Mucosa of rectum (tissue), 2 donors: Measurements from ENCODE around the gene OR2J2.
"Not testable (repeated sequence)": the region's sequence is repeated elsewhere in the genome, so short reads cannot be mapped to it uniquely, and the experiment has no call there.

ENCODE experiments used
- H3K27ac ChIP-seq, 2 donors: one replicate each; pipeline ENCODE4 v1.7.0; 2013; ENCODE audit warnings: inconsistent platforms in 2 of 2, low read depth in 2 of 2, low read length in 2 of 2
- H3K27me3 ChIP-seq, 2 donors: one replicate each; pipeline ENCODE4 v1.7.0; 2013; ENCODE audit warnings: low read length in 2 of 2; ENCODE audit not compliant: control insufficient read depth in 2 of 2, insufficient read depth in 2 of 2
- H3K36me3 ChIP-seq, 2 donors: one replicate each; pipeline ENCODE4 v1.7.0; 2013; ENCODE audit warnings: low read length in 2 of 2; ENCODE audit not compliant: control insufficient read depth in 2 of 2, insufficient read depth in 2 of 2
- H3K4me1 ChIP-seq, 2 donors: one replicate each; pipeline ENCODE4 v1.7.0; 2013; ENCODE audit warnings: low read length in 2 of 2, mild to moderate bottlenecking in 1 of 2; ENCODE audit not compliant: control insufficient read depth in 2 of 2, insufficient read depth in 2 of 2
- H3K4me3 ChIP-seq, 2 donors: one replicate each; pipeline ENCODE4 v1.7.0; 2013; ENCODE audit warnings: low read length in 2 of 2
- H3K9ac ChIP-seq, 2 donors: one replicate each; pipeline ENCODE4 v1.7.0; 2013; ENCODE audit warnings: low read length in 2 of 2, low read depth in 1 of 2, mild to moderate bottlenecking in 1 of 2
- H3K9me3 ChIP-seq, 2 donors: one replicate each; pipeline ENCODE4 v1.7.0; 2013; ENCODE audit warnings: low read length in 2 of 2; ENCODE audit not compliant: control insufficient read depth in 2 of 2
- donor health status: healthy.
- donor health status: Normal muscosa, but diverticular disease.

The OR2J2 gene

DNA sequence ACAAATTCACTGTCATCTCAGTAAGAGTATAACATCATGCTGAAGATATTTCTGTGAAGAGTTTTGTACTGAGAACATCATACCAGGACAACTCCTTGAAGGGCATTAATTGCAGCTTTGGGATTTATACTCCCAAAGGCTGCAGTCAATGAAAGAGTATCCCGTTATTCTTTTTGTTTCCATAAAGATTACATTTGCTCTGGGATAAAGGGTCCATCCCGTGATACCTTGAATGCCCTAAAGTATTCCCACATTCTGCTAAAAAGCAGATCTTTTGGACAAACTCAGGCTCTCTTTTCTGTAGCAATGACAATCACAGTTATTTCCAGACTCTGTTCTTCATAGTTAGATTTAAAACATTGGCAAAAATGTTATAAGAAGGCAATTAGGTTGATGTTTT lies at the start of gene OR2J2:
Gene OR2J2 (plus strand): TSS at position 301 of the 400 bp plus-strand sequence. CDS start 2,729 bp downstream, outside the sequence.
- not testable (repeated sequence) for H3K4me3 ChIP-seq, H3K27me3 ChIP-seq, H3K9me3 ChIP-seq, H3K36me3 ChIP-seq, H3K27ac ChIP-seq, H3K4me1 ChIP-seq, H3K9ac ChIP-seq

DNA sequence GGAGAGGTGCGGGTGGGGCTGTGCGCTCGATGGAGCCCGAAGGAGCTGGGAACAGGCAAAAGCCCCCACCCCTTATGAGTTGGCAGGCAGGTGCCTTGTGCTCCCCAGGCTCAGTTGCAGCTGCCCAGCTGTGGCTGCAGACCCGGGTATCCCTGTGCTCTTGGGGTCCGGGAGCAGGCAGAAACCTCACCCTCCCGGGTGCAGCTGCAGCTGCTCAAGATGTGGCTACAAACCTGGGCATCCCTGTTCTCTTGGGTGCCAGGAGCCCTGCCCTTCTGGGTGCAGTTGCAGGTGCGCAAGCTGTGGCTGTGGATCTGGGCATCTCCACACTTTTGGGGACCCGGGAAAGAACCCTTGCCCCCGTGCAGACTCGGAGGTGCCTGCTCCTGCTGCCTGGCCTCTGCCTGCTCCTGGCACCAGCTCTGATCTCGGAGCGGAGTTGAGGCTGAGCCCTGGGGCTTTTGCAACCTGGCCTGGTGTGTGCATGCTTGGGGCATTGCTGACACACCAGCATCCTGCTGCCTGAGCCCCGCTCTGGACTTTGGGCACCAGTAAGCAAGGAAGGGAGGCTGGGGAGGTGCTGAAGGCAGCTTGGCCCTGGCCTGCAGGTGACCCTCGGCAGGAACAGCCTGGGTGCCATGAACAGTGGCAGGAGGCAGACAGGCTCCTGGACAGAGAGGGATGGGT lies 41.2 kb upstream of the OR2J2 start:
- no peak overlapping the region for H3K27ac ChIP-seq
- H3K4me3 ChIP-seq: no peak overlapping the region
- H3K9ac ChIP-seq: no peak overlapping the region
- H3K27me3 ChIP-seq: peaks cover 0 to 5% of the 10 kb centered on the region in 2 donors
- H3K36me3 ChIP-seq: no peaks in the 10 kb centered on the region
- H3K4me1 ChIP-seq: no peaks in the 10 kb centered on the region
- H3K9me3 ChIP-seq: no peaks in the 10 kb centered on the region

DNA sequence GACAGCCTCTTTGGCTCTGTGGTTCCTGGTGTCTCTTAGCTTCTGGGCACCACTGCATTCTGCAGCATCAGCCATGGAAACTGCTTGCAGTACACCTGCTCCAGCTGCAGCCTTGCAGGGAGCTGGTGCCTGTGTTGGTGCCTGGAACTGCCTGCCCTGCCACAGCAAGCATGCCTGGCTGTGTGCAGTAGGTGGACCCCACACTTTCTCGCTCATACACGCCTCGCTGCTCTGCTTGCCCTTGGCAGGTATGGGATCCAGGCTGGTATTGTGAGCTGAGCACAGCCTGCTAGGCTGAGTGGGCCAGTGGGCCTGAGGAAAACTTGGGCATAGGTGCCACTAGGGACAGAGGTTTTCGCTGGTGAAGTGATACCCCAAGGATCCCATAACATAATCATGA lies 40.1 kb upstream of the OR2J2 start:
- H3K9ac ChIP-seq: no peak overlapping the region
- no peak overlapping the region for H3K27ac ChIP-seq
- no peaks in the 10 kb centered on the region for H3K4me1 ChIP-seq
- no peaks in the 10 kb centered on the region for H3K9me3 ChIP-seq
- H3K27me3 ChIP-seq: peaks cover 0 to 5% of the 10 kb centered on the region in 2 donors
- H3K36me3 ChIP-seq: no peaks in the 10 kb centered on the region
- H3K4me3 ChIP-seq: no peak overlapping the region

- no peak overlapping the region for H3K27ac ChIP-seq
- H3K4me3 ChIP-seq: no peak overlapping the region
- no peaks in the 10 kb centered on the region for H3K4me1 ChIP-seq
- H3K36me3 ChIP-seq: no peaks in the 10 kb centered on the region
- H3K9ac ChIP-seq: no peak overlapping the region
- peaks cover 0 to 5% of the 10 kb centered on the region in 2 donors for H3K27me3 ChIP-seq
- H3K9me3 ChIP-seq: no peaks in the 10 kb centered on the region
Observed at GRCh38 chr6:29131691-29132090, 39.0 kb upstream of the OR2J2 start.

DNA sequence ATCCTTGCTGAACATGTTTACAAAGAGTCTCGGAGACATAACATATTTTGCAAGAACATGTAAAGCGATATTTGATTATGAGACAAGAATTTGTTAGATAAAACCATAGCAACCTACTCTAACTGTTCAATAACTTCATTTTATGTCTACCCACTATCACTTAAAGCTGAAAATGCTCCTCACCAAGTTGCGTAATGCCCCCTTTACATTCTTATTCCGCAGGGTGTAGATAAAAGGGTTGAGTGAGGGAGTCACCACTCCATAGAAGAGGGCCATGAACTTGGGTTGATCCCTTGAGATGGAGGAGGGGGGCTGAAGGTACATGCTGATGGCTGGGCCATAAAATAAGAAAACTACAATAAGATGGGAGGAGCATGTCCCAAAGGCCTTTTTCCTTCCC lies 33.0 kb upstream of the OR2J2 start:
- Histone ChIP-seq H3K4me1 (no peaks in the 10 kb centered on the region), H3K27ac (no peak overlapping the region), H3K9ac (no peak overlapping the region), H3K9me3 (no peaks in the 10 kb centered on the region), H3K36me3 (no peaks in the 10 kb centered on the region), H3K4me3 (no peak overlapping the region), H3K27me3 (no peaks in the 10 kb centered on the region)

- Histone ChIP-seq H3K27me3 (no peaks in the 10 kb centered on the region), H3K36me3 (no peaks in the 10 kb centered on the region), H3K9ac (no peak overlapping the region), H3K4me3 (no peak overlapping the region), H3K9me3 (no peaks in the 10 kb centered on the region), H3K27ac (no peak overlapping the region), H3K4me1 (no peaks in the 10 kb centered on the region)
Observed at GRCh38 chr6:29141606-29142005, 29.1 kb upstream of the OR2J2 start.

DNA sequence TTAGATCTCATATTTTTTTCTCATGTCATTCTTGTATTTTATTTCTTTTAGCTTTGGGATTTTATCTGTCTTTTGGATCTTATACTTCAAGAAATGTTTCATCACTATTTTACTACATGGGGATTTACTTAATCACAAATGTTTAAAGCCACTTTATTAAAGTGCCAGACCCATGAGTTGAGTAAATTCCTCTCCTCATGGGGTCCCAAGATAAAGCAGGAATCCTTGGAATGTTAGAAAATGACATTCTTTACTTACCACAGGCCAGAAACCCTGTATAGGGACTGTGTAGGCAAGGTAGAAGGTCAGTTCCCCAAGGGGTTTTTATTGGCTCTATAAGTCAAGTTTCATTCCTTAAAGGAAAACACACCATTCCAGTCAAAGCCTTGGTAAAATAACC lies 28.4 kb upstream of the OR2J2 start:
- H3K9me3 ChIP-seq: no peaks in the 10 kb centered on the region
- H3K27me3 ChIP-seq: no peaks in the 10 kb centered on the region
- H3K4me1 ChIP-seq: no peaks in the 10 kb centered on the region
- H3K9ac ChIP-seq: no peak overlapping the region
- no peak overlapping the region for H3K4me3 ChIP-seq
- no peak overlapping the region for H3K27ac ChIP-seq
- no peaks in the 10 kb centered on the region for H3K36me3 ChIP-seq

- Histone ChIP-seq H3K36me3 (no peaks in the 10 kb centered on the region), H3K4me3 (no peak overlapping the region), H3K9ac (no peak overlapping the region), H3K4me1 (no peaks in the 10 kb centered on the region), H3K9me3 (no peaks in the 10 kb centered on the region), H3K27ac (no peak overlapping the region), H3K27me3 (no peaks in the 10 kb centered on the region)
Observed at GRCh38 chr6:29146179-29146578, 24.5 kb upstream of the OR2J2 start.

DNA sequence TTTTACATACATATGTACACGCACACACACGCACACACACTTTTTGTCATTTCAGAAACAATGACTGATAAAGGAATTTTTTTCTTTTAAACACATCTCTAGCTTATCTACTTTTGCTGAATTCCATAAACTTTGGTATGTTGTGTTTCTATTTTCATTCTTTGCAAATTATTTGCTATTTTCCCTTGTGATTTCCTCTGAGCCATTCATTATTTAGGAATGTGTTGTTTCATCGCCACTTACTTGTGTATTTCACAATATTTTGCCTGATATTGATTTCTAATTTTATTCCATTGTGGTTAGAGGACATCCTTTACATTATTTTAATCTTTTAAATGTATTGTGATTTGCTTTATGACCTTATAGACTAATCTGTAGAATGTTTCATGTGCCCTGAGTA lies 23.6 kb upstream of the OR2J2 start:
- Histone ChIP-seq H3K9me3 (no peaks in the 10 kb centered on the region), H3K27me3 (no peaks in the 10 kb centered on the region), H3K27ac (no peak overlapping the region), H3K4me1 (no peaks in the 10 kb centered on the region), H3K9ac (no peak overlapping the region), H3K36me3 (no peaks in the 10 kb centered on the region), H3K4me3 (no peak overlapping the region)

DNA sequence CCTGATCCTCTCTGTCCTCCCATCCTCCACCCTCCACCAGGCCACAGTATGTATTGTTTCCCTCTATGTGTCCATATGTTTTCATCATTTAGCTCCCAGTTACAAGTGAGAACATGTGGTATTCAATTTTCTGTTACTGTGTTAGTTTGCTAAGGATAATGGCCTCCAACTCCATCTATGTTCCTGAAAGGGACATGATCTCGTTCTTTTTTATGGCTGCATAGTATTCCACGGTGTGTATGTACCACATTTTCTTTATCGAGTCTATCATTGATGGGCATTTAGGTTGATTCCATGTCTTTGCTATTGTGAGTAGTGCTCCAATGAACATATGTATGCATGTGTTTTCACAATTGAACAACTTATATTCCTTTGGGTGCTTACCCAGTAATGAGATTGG lies 21.3 kb upstream of the OR2J2 start:
- H3K27ac ChIP-seq, H3K9ac ChIP-seq, H3K4me1 ChIP-seq, H3K4me3 ChIP-seq, H3K27me3 ChIP-seq, H3K36me3 ChIP-seq, H3K9me3 ChIP-seq: not testable (repeated sequence)

GRCh38 chr6:29153083-29153482 lies 17.6 kb upstream of the OR2J2 start:
- H3K4me3 ChIP-seq: no peak overlapping the region
- no peaks in the 10 kb centered on the region for H3K4me1 ChIP-seq
- H3K27me3 ChIP-seq: no peaks in the 10 kb centered on the region
- no peaks in the 10 kb centered on the region for H3K9me3 ChIP-seq
- no peaks in the 10 kb centered on the region for H3K36me3 ChIP-seq
- no peak overlapping the region for H3K9ac ChIP-seq
- H3K27ac ChIP-seq: no peak overlapping the region
